AG09309 (cell line): ENCODE measurements around the gene AMBRA1.

ENCODE experiments used
- DNase-seq: peaks from one replicate; pipeline ENCODE4 v3.0.0-alpha.2; 2010; ENCODE audit warnings: low read depth
- H3K4me3 ChIP-seq: 2 replicates; pipeline ENCODE4 v1.5.1; 2011; ENCODE audit warnings: mild to moderate bottlenecking, low read depth, low read length, moderate library complexity; ENCODE audit not compliant: control insufficient read depth
- CTCF ChIP-seq: IDR thresholded peaks from 2 replicates; pipeline ENCODE4 v1.5.1; 2011; ENCODE audit warnings: mild to moderate bottlenecking, low read depth, low read length, inconsistent platforms; ENCODE audit not compliant: insufficient read depth, control insufficient read depth; ENCODE audit errors: missing control alignments

AMBRA1 gene

GRCh38 chr11:46498968-46499367 lies 94.9 kb downstream of the AMBRA1 start:
- DNase-seq, result no peak
- no peak overlapping the region for H3K4me3 ChIP-seq
- TF ChIP-seq CTCF, result no peak

- TF ChIP-seq CTCF, result no peak
- no peak overlapping the region for H3K4me3 ChIP-seq
Measured at GRCh38 chr11:46498179-46498578, 95.6 kb downstream of the AMBRA1 start.

GRCh38 chr11:46497498-46497897 lies 96.3 kb downstream of the AMBRA1 start:
- no peak for TF ChIP-seq CTCF
- DNase-seq, result no peak
- H3K4me3 ChIP-seq, result no peak overlapping the region

More at GRCh38 chr11:46498179-46498578, 95.6 kb downstream of the AMBRA1 start:
- DNase-seq, result no peak

GRCh38 chr11:46493791-46494190 lies 100.0 kb downstream of the AMBRA1 start:
- H3K4me3 ChIP-seq, result no peak overlapping the region
- TF ChIP-seq CTCF, result no peak
- no peak for DNase-seq

- no peak for DNase-seq
- no peak for TF ChIP-seq CTCF
- H3K4me3 ChIP-seq, result no peak overlapping the region
Measured at GRCh38 chr11:46492532-46492931, 101.3 kb downstream of the AMBRA1 start.

GRCh38 chr11:46491661-46492330 lies 102.0 kb downstream of the AMBRA1 start:
- no peak for DNase-seq
- no peak overlapping the region for H3K4me3 ChIP-seq
- no peak for TF ChIP-seq CTCF
